ENCODE measurements around the gene SRI. TPM values are rescaled to one million over a fixed set of nuclear protein-coding genes. Genes with fewer than 3 reads are reported as not detected.

The SRI gene
- total RNA-seq, 1 donor from 2014 or later: 120 TPM

DNA sequence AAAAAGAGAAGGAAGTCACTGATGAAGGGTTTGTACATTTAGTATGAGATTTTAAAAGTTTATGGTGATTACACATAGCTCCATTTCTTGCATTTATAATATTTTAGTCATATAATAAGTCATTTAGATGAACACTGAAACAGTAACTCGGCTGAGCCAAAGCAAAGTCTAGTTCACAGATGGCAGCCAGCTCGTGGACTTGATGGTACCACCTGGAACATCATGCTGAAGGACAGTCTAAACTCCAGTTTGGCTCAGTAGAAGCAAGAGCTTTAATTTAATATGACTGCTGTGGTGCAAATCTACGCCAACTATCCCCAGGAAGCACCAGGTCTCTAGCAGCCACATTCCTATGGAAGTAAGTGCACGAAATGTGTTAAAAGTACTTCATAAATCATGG, 16.4 kb downstream of the SRI start:
- TF ChIP-seq, protein P1, sequence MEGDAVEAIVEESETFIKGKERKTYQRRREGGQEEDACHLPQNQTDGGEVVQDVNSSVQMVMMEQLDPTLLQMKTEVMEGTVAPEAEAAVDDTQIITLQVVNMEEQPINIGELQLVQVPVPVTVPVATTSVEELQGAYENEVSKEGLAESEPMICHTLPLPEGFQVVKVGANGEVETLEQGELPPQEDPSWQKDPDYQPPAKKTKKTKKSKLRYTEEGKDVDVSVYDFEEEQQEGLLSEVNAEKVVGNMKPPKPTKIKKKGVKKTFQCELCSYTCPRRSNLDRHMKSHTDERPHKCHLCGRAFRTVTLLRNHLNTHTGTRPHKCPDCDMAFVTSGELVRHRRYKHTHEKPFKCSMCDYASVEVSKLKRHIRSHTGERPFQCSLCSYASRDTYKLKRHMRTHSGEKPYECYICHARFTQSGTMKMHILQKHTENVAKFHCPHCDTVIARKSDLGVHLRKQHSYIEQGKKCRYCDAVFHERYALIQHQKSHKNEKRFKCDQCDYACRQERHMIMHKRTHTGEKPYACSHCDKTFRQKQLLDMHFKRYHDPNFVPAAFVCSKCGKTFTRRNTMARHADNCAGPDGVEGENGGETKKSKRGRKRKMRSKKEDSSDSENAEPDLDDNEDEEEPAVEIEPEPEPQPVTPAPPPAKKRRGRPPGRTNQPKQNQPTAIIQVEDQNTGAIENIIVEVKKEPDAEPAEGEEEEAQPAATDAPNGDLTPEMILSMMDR (conservative IDR thresholded peaks at IDR 0.05): no peak
- peaks cover 5% of the 10 kb centered on the region for H3K4me1 Mint-ChIP-seq (ENCODE audit: unreplicated experiment)
- no peak for DNase-seq (ENCODE audit: extremely low spot score, unreplicated experiment)
- H3K9me3 Mint-ChIP-seq: no peaks in the 10 kb centered on the region
- H3K27me3 Mint-ChIP-seq: no peaks in the 10 kb centered on the region
- no peak overlapping the region for H3K27ac Mint-ChIP-seq
- H3K4me3 Mint-ChIP-seq: no peak overlapping the region
- H3K36me3 Mint-ChIP-seq: peaks cover 31% of the 10 kb centered on the region

DNA sequence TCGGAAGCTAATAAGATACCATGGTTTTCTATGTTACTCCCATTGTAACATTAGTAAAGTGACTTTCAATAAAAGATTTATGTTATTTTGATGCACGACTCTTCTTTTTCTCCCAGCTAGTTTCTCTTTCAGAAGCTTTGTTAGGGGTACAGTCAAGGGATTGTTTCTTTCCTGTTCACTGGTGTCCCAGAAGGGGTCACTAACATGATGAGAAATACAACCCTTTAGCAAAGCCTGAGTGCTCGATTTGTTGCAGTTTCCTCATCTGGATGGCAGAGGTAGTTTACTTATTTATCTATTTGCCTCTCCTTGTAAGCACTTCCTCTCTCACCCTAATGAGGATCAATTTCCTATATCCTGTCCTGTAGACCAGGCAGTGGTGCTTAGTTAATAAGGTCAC, 17.0 kb downstream of the SRI start:
- Mint-ChIP-seq H3K27me3 (no peaks in the 10 kb centered on the region), H3K27ac (no peak overlapping the region), H3K9me3 (no peaks in the 10 kb centered on the region), H3K4me1 (ENCODE audit: unreplicated experiment) (peaks cover 5% of the 10 kb centered on the region), H3K4me3 (no peak overlapping the region), H3K36me3 (peaks cover 31% of the 10 kb centered on the region)
- DNase-seq (ENCODE audit: extremely low spot score, unreplicated experiment): no peak
- TF ChIP-seq, protein P1 (conservative IDR thresholded peaks at IDR 0.05): no peak

DNA sequence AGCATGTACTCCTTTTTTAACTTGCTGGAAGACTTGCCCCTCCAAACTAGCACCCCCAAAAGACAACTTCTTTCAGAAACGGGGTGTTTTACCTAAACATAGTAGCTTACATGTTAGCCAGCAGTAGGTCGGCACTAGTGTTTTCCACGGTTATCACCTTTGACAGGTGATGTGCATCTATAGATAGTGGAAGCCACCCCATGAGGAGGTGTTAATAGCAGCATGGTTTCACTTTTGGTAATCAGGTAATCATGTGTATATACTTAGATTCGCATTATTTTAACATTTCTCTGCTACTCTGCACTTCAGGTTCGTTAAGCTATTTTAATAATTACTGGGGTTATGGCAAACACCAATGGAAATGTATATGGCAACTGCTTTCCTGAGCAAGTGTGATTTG, 17.6 kb downstream of the SRI start:
- TF ChIP-seq, protein P1 (conservative IDR thresholded peaks at IDR 0.05): no peak
- Mint-ChIP-seq H3K27ac (no peak overlapping the region), H3K36me3 (peaks cover 31% of the 10 kb centered on the region), H3K9me3 (no peaks in the 10 kb centered on the region), H3K4me1 (ENCODE audit: unreplicated experiment) (peaks cover 5% of the 10 kb centered on the region), H3K4me3 (no peak overlapping the region), H3K27me3 (no peaks in the 10 kb centered on the region)
- DNase-seq (ENCODE audit: extremely low spot score, unreplicated experiment): no peak

DNA sequence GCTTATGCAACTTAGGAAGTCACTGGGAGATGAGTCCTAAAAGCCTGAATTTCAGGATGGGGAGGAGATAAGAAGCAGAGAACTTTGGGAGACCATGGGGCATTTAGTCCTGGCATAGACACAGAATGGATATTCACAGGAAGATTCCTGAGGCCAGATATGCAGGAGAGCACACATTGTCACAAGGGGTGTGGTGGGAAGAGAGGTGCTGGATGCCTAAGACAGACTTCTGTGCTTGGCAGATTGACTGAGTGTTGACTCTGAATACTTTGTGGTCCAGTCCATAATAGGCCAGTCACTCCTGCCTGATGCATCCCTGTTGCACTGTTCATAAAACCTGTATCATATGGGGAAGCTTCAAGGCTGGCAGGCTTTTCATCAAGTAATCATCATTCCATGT, 18.5 kb downstream of the SRI start:
- H3K27me3 Mint-ChIP-seq: no peaks in the 10 kb centered on the region
- no peak overlapping the region for H3K4me3 Mint-ChIP-seq
- H3K9me3 Mint-ChIP-seq: no peaks in the 10 kb centered on the region
- peaks cover 5% of the 10 kb centered on the region for H3K4me1 Mint-ChIP-seq (ENCODE audit: unreplicated experiment)
- H3K27ac Mint-ChIP-seq: no peak overlapping the region
- DNase-seq (ENCODE audit: extremely low spot score, unreplicated experiment): no peak
- TF ChIP-seq, protein P1 (conservative IDR thresholded peaks at IDR 0.05): no peak
- H3K36me3 Mint-ChIP-seq: peaks cover 30% of the 10 kb centered on the region

DNA sequence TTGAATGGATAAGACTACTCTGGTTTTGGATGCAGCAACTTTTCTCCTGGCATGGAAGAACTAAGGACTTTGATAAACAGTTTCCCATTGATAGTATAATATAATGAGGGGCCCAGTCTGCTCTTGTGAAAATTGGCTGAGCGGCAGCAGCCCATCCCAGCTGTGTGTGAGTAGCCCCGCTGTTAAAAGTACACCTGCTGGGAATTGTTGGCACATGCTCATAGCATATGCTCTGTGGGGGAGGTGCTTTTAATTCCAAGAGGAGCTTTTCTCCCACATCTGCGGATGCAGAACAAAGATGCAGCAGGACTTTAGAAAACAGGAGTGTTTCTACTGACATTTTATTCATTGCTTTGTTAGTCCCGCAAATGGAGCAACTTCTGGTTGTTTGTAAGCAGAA, 19.0 kb downstream of the SRI start:
- no peaks in the 10 kb centered on the region for H3K27me3 Mint-ChIP-seq
- no peak overlapping the region for H3K4me3 Mint-ChIP-seq
- DNase-seq (ENCODE audit: extremely low spot score, unreplicated experiment): no peak
- peaks cover 25% of the 10 kb centered on the region for H3K36me3 Mint-ChIP-seq
- peaks cover 5% of the 10 kb centered on the region for H3K4me1 Mint-ChIP-seq (ENCODE audit: unreplicated experiment)
- H3K27ac Mint-ChIP-seq: no peak overlapping the region
- TF ChIP-seq, protein P1 (conservative IDR thresholded peaks at IDR 0.05): no peak
- H3K9me3 Mint-ChIP-seq: no peaks in the 10 kb centered on the region

DNA sequence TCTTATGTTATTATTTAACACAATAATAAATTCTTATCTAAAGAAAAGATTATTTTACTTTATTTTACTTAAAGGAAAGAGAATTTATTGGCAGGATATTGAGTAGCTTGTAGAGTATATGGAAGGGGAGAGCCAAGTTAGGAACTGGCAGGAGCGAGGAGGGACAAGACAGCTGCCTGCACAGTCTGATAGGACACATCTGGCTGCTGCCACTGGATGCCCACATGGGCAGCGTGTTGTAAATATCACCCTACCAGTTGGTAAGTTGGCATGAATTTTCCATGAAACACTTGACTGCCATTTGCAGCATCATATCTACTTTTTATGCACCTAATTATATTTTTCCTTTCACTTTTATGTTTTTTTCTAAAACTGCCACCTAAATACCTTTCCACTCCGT, 19.6 kb downstream of the SRI start:
- no peaks in the 10 kb centered on the region for H3K9me3 Mint-ChIP-seq
- TF ChIP-seq, protein P1 (conservative IDR thresholded peaks at IDR 0.05): no peak
- no peak overlapping the region for H3K27ac Mint-ChIP-seq
- H3K4me3 Mint-ChIP-seq: no peak overlapping the region
- peaks cover 5% of the 10 kb centered on the region for H3K4me1 Mint-ChIP-seq (ENCODE audit: unreplicated experiment)
- H3K27me3 Mint-ChIP-seq: no peaks in the 10 kb centered on the region
- H3K36me3 Mint-ChIP-seq: peaks cover 19% of the 10 kb centered on the region
- no peak for DNase-seq (ENCODE audit: extremely low spot score, unreplicated experiment)

All from type B pancreatic cell (in vitro differentiated cells).